ACHN (cell line): ENCODE data around the gene BRS3.
"Not testable (repeated sequence)": the region's sequence is repeated elsewhere in the genome, so short reads cannot be mapped to it uniquely, and the experiment has no call there.

Source experiments
- DNase-seq: peaks from one replicate; pipeline ENCODE4 v3.0.0-alpha.2; 2015
- in situ Hi-C: cut with HindIII; loops from 2 replicates; pipeline ENCODE4 v1.10.0; 2017; ENCODE audit warnings: low sequenced_read_pairs, low pct_ligation_motif_present, low pct_unique_long_range_greater_than_20kb

Gene BRS3

GRCh38 chrX:136487647-136488046 is at the start of gene BRS3:
TSS of gene BRS3 (plus strand) at chrX:136487947. CDS start at chrX:136488115, 168 bp downstream.
- in situ Hi-C loops: no loop called here
- DNase-seq: no peak

GRCh38 chrX:136438192-136438591 is 49.6 kb upstream of the BRS3 start:
- in situ Hi-C loops: no loop called here
- no peak for DNase-seq

GRCh38 chrX:136445674-136446073 is 42.1 kb upstream of the BRS3 start:
- DNase-seq, in situ Hi-C loops: not testable (repeated sequence)

GRCh38 chrX:136446208-136446607 is 41.5 kb upstream of the BRS3 start:
- no peak for DNase-seq
- in situ Hi-C loops: no loop called here

- in situ Hi-C loops: no loop called here
- DNase-seq: no peak
These were observed 40.4 kb upstream of the BRS3 start for GRCh38 chrX:136447308-136447707.

- DNase-seq: no peak
These were observed 39.8 kb upstream of the BRS3 start for GRCh38 chrX:136447968-136448367.

GRCh38 chrX:136450050-136450830 is 37.5 kb upstream of the BRS3 start:
- no peak for DNase-seq
- in situ Hi-C loops: no loop called here

More at GRCh38 chrX:136447968-136448367, 39.8 kb upstream of the BRS3 start:
- in situ Hi-C loops: no loop called here

- in situ Hi-C loops: no loop called here
- no peak for DNase-seq
These were observed 35.1 kb upstream of the BRS3 start for GRCh38 chrX:136452614-136453013.

GRCh38 chrX:136453114-136453513 is 34.6 kb upstream of the BRS3 start:
- in situ Hi-C loops: no loop called here
- DNase-seq: no peak

GRCh38 chrX:136453771-136454170 is 34.0 kb upstream of the BRS3 start:
- in situ Hi-C loops: no loop called here
- DNase-seq: no peak

GRCh38 chrX:136456133-136456532 is 31.6 kb upstream of the BRS3 start:
- in situ Hi-C loops: no loop called here
- DNase-seq: no peak

- DNase-seq: no peak
- in situ Hi-C loops: no loop called here
These were observed 30.3 kb upstream of the BRS3 start for GRCh38 chrX:136457303-136457917.

GRCh38 chrX:136464589-136464988 is 23.2 kb upstream of the BRS3 start:
- in situ Hi-C loops: no loop called here

GRCh38 chrX:136467303-136467702 is 20.4 kb upstream of the BRS3 start:
- in situ Hi-C loops: no loop called here
- DNase-seq: no peak

More at GRCh38 chrX:136464589-136464988, 23.2 kb upstream of the BRS3 start:
- DNase-seq: no peak

- no peak for DNase-seq
- in situ Hi-C loops: no loop called here
These were observed 19.2 kb upstream of the BRS3 start for GRCh38 chrX:136468391-136469103.

GRCh38 chrX:136473663-136474062 is 14.1 kb upstream of the BRS3 start:
- no peak for DNase-seq
- in situ Hi-C loops: no loop called here

- in situ Hi-C loops: no loop called here
- DNase-seq: no peak
These were observed 12.5 kb upstream of the BRS3 start for GRCh38 chrX:136475236-136475635.

- in situ Hi-C loops: no loop called here
- DNase-seq: no peak
These were observed 11.2 kb upstream of the BRS3 start for GRCh38 chrX:136476501-136476900.

- in situ Hi-C loops: no loop called here
- DNase-seq: no peak
These were observed 10.7 kb upstream of the BRS3 start for GRCh38 chrX:136477026-136477425.
